Transverse colon (tissue), 4 donors: ENCODE results near the gene CSNK2A1. TPM values are rescaled to one million over a fixed set of nuclear protein-coding genes. Genes with fewer than 3 reads are reported as not detected.
"Not testable (repeated sequence)": the region's sequence is repeated elsewhere in the genome, so short reads cannot be mapped to it uniquely, and the experiment has no call there.

ENCODE experiments used
- DNase-seq: peaks from one replicate; pipeline ENCODE4 v3.0.0-alpha.2; 2019
- H3K27ac ChIP-seq, 4 donors: fragments of 200-600 bp; sonication (generic); 2 replicates each; pipeline ENCODE4 v1.5.1; 2016 to 2018; ENCODE audit warnings: inconsistent platforms in 4 of 4
- H3K27me3 ChIP-seq: fragments of 200-600 bp; sonication (generic); 2 replicates; pipeline ENCODE4 v1.5.1; 2017; ENCODE audit warnings: inconsistent platforms
- H3K36me3 ChIP-seq, 4 donors: fragments of 200-600 bp; sonication (generic); 2 replicates each; pipeline ENCODE4 v1.5.1; 2017 to 2019; ENCODE audit warnings: inconsistent platforms in 4 of 4
- H3K4me1 ChIP-seq, 4 donors: fragments of 200-600 bp; sonication (generic); 2 replicates each; pipeline ENCODE4 v1.5.1; 2017 to 2020; ENCODE audit warnings: inconsistent platforms in 4 of 4
- H3K4me3 ChIP-seq, 4 donors: fragments of 200-600 bp; sonication (generic); 1 replicate in 1 of 4; 2 replicates in 3 of 4; pipeline versions ENCODE4 v1.5.1 to v1.6.1; 2017 to 2019; ENCODE audit warnings: inconsistent platforms in 4 of 4
- H3K9me3 ChIP-seq, 2 donors: fragments of 200-600 bp; sonication (generic); 2 replicates each; pipeline ENCODE4 v1.5.1; 2017 to 2019; ENCODE audit warnings: inconsistent platforms in 2 of 2
- CTCF ChIP-seq, 5 experiments: fragments of 200-600 bp in 3 of 5; fragments of 450-650 bp in 2 of 5; sonication (generic) in 3 of 5; IDR thresholded peaks; 1 replicate in 2 of 5; 2 replicates in 3 of 5; pipeline ENCODE4 v1.5.1; 2016 to 2017; ENCODE audit warnings: antibody characterized with exemption in 5 of 5, inconsistent platforms in 3 of 5, mild to moderate bottlenecking in 2 of 5, moderate library complexity in 1 of 5
- EP300 ChIP-seq: sonication (generic); formaldehyde crosslinking; IDR thresholded peaks from one replicate; pipeline ENCODE4 v1.6.1; 2017; ENCODE audit warnings: antibody characterized with exemption, low read depth
- POLR2A ChIP-seq: fragments of 450-650 bp; IDR thresholded peaks from one replicate; pipeline ENCODE4 v1.6.1; 2016; ENCODE audit warnings: antibody characterized with exemption, mild to moderate bottlenecking, moderate library complexity
- POLR2AphosphoS5 ChIP-seq, 3 donors: sonication (generic); formaldehyde crosslinking; IDR thresholded peaks; one replicate each; pipeline ENCODE4 v1.6.1; 2016; ENCODE audit warnings: antibody characterized with exemption in 3 of 3
- WGBS, 2 donors: methylation state at CpG; one replicate each; pipeline ENCODE4 v1.1.5; 2018; ENCODE audit warnings: low coverage in 1 of 2; 5-methylcytosine and 5-hydroxymethylcytosine counted together
- in situ Hi-C, 4 donors: fragments of 200-750 bp; cut with MboI; loops; one replicate each; pipeline versions ENCODE4 v1.15.0 to v1.15.1; 2017; ENCODE audit warnings: low sequenced_read_pairs in 3 of 4, low pct_ligation_motif_present in 1 of 4, low pct_unique_long_range_greater_than_20kb in 1 of 4
- intact Hi-C: fragments of 100-400 bp; cut with DNase I; formaldehyde crosslinking; loops from one replicate; pipeline ENCODE4 v1.15.1; 2023; ENCODE audit warnings: low total_unique reads
- total RNA-seq, 4 donors: library from RNA; depleted of rRNA; stranded (reverse); fragments of >200 nt; gene quantifications; one replicate each; pipeline ENCODE4 v1.1.0, GENCODE V29; 2016

Gene CSNK2A1
- total RNA-seq, 4 donors from 2014 or later = 76.7 to 100 (median 82.6) TPM

GRCh38 chr20:513429-513828 is 30.2 kb downstream of the CSNK2A1 start:
- H3K4me3 ChIP-seq = no peak overlapping the region
- no peaks in the 10 kb centered on the region for H3K9me3 ChIP-seq
- TF ChIP-seq CTCF (IDR thresholded peaks at IDR 0.05) = no peak
- TF ChIP-seq POLR2A = no peak
- TF ChIP-seq EP300 = no peak
- TF ChIP-seq POLR2AphosphoS5 (IDR thresholded peaks at IDR 0.05) = no peak
- in situ Hi-C loops (no loop called here), intact Hi-C loops (no loop called here)
- DNase-seq = no peak
- peaks cover 6 to 55% (median 23%) of the 10 kb centered on the region in 4 donors for H3K4me1 ChIP-seq
- peaks cover 0 to 4% (median 0%) of the 10 kb centered on the region in 4 donors for H3K36me3 ChIP-seq
- no peaks in the 10 kb centered on the region for H3K27me3 ChIP-seq
- H3K27ac ChIP-seq = no peak overlapping the region
- WGBS, 2 donors = 87 to 100% methylated on average over 1 to 2 of the region's 2 CpGs

- intact Hi-C loops, H3K9me3 ChIP-seq, DNase-seq, H3K4me3 ChIP-seq, H3K27me3 ChIP-seq, in situ Hi-C loops: not testable (repeated sequence)
- peak in 2 of 5 experiments; percentile 11 to 27 for TF ChIP-seq CTCF (IDR thresholded peaks at IDR 0.05)
- TF ChIP-seq POLR2AphosphoS5 (IDR thresholded peaks at IDR 0.05) = peak in 1 of 3 donors; percentile 11
- H3K36me3 ChIP-seq = peaks cover 0 to 13% (median 0%) of the 10 kb centered on the region in 4 donors
- H3K27ac ChIP-seq = peak overlapping the region; percentile 45 to 74 (median 58)
- WGBS, 2 donors = 58 to 67% methylated on average over 6 to 9 of the region's 9 CpGs
- H3K4me1 ChIP-seq = peaks cover 9 to 48% (median 21%) of the 10 kb centered on the region in 4 donors
These were observed 33.1 kb downstream of the CSNK2A1 start for GRCh38 chr20:510328-511057.

- H3K27me3 ChIP-seq, in situ Hi-C loops, H3K9me3 ChIP-seq, H3K4me3 ChIP-seq, DNase-seq, intact Hi-C loops: not testable (repeated sequence)
- peak overlapping the region in 1 of 4 donors; percentile 5 for H3K27ac ChIP-seq
- peaks cover 9 to 47% (median 18%) of the 10 kb centered on the region in 4 donors for H3K4me1 ChIP-seq
- peaks cover 0 to 32% (median 7%) of the 10 kb centered on the region in 4 donors for H3K36me3 ChIP-seq
- WGBS, 2 donors = 17 to 49% methylated on average over 1 to 6 of the region's 6 CpGs
These were observed 35.2 kb downstream of the CSNK2A1 start for GRCh38 chr20:508364-508787.

- no peak overlapping the region for H3K4me3 ChIP-seq
- WGBS, 2 donors = 73 to 77% methylated on average over 5 to 7 of the region's 7 CpGs
- peaks cover 9 to 42% (median 18%) of the 10 kb centered on the region in 4 donors for H3K4me1 ChIP-seq
- H3K27ac ChIP-seq = no peak overlapping the region
- TF ChIP-seq CTCF (IDR thresholded peaks at IDR 0.05) (no peak), POLR2AphosphoS5 (IDR thresholded peaks at IDR 0.05) (no peak), EP300 (no peak), POLR2A (no peak)
- in situ Hi-C loops (no loop called here), intact Hi-C loops (no loop called here)
- H3K27me3 ChIP-seq = no peaks in the 10 kb centered on the region
- DNase-seq = no peak
- H3K36me3 ChIP-seq = peaks cover 0 to 37% (median 9%) of the 10 kb centered on the region in 4 donors
- H3K9me3 ChIP-seq = no peaks in the 10 kb centered on the region
These were observed 35.7 kb downstream of the CSNK2A1 start for GRCh38 chr20:507761-508332.
